K562 (cell line): Measurements from ENCODE around the gene QSOX2. TPM values are rescaled to one million over a fixed set of nuclear protein-coding genes. Genes with fewer than 3 reads are reported as not detected.

Source experiments
- ATAC-seq: fragments of 200-7000 bp; cut with Tn5 transposase; 3 replicates; pipeline ENCODE4 v1.9.1; 2020; ENCODE audit warnings: moderate library complexity
- BruUV-seq: library from RNA; stranded (reverse); fragments of 400-500 nt; replicated peaks from 2 replicates; lab custom pipeline; 2021; lab: Mats Ljungman, UMichigan
- CTCF ChIA-PET: fragments of 300-600 bp; formaldehyde crosslinking; extraction: SDS; loops from one replicate; lab custom pipeline; 2021; ENCODE audit warnings: low intra/inter-chr PET ratio; lab: Yijun Ruan, JAX
- POLR2A ChIA-PET: fragments of 300-600, 350-650 bp; sonication (Branson Sonifier 250); formaldehyde crosslinking; extraction: SDS; loops from one replicate; lab custom pipeline; 2021; ENCODE audit warnings: antibody characterized with exemption, inconsistent platforms; lab: Yijun Ruan, JAX
- DNase-seq, 4 experiments: peaks; one replicate each; pipeline versions ENCODE4 v3.0.0 to v3.0.0-alpha.2; 2011 to 2018; ENCODE audit warnings: low spot score in 3 of 4, mixed read lengths in 3 of 4; ENCODE audit errors: extremely low read depth in 1 of 4
- FAIRE-seq: peaks from 2 replicates; lab custom pipeline; 2011; peaks lifted over from hg19 to GRCh38; lab: Jason Lieb, UNC
- H2AFZ ChIP-seq: 2 replicates; pipeline ENCODE4 v1.6.0; 2011; ENCODE audit warnings: low read depth, low read length, control low read depth, inconsistent platforms
- H3K27ac ChIP-seq: fragments of 200-600 bp; 3 replicates; pipeline ENCODE4 v1.8.0; 2011; ENCODE audit warnings: low read depth, mild to moderate bottlenecking, control low read depth, inconsistent platforms, low read length, moderate library complexity, mixed read lengths; ENCODE audit errors: extremely low read depth
- H3K27me3 ChIP-seq, 2 experiments: fragments of 300-600 bp in 1 of 2; 2 replicates in 1 of 2; 3 replicates in 1 of 2; pipeline versions ENCODE4 v1.6.0 to v1.8.0; 2011; ENCODE audit warnings: inconsistent platforms in 2 of 2, low read length in 2 of 2, mild to moderate bottlenecking in 1 of 2, mixed read lengths in 1 of 2, moderate library complexity in 1 of 2; ENCODE audit not compliant: control insufficient read depth in 2 of 2, insufficient read depth in 2 of 2
- H3K36me3 ChIP-seq: fragments of 300-600 bp; 3 replicates; pipeline ENCODE4 v1.8.0; 2011; ENCODE audit warnings: mild to moderate bottlenecking, low read length, inconsistent platforms; ENCODE audit not compliant: control insufficient read depth, insufficient read depth
- H3K4me1 ChIP-seq, 2 experiments: fragments of 200-600 bp in 1 of 2; replicated peaks in 1 of 2; 2 replicates in 1 of 2; 3 replicates in 1 of 2; pipeline versions ENCODE4 v1.5.1 to v1.8.0; 2011; ENCODE audit warnings: inconsistent platforms in 2 of 2, low read length in 2 of 2, mild to moderate bottlenecking in 1 of 2, mixed read lengths in 1 of 2, moderate library complexity in 1 of 2; ENCODE audit not compliant: control insufficient read depth in 2 of 2, insufficient read depth in 2 of 2
- H3K4me2 ChIP-seq: 2 replicates; pipeline ENCODE4 v1.6.1; 2011; ENCODE audit warnings: low read length, control low read depth, inconsistent platforms, mixed read lengths; ENCODE audit not compliant: insufficient read depth
- H3K4me3 ChIP-seq: fragments of 200-600 bp; sonication (generic), shearing (Covaris generic); 2 replicates; pipeline ENCODE4 v1.5.1; 2016; ENCODE audit warnings: control low read depth, inconsistent platforms
- H3K79me2 ChIP-seq: fragments of 200-600 bp; 3 replicates; pipeline ENCODE4 v1.8.0; 2011; ENCODE audit warnings: low read length, inconsistent platforms; ENCODE audit not compliant: control insufficient read depth, insufficient read depth
- H3K9ac ChIP-seq, 2 experiments: 2 replicates each; pipeline versions ENCODE4 v1.6.0 to v1.6.1; 2011; ENCODE audit warnings: low read depth in 2 of 2, low read length in 2 of 2, control low read depth in 1 of 2, inconsistent platforms in 1 of 2, mild to moderate bottlenecking in 1 of 2, mixed read lengths in 1 of 2; ENCODE audit not compliant: insufficient read depth in 1 of 2
- H3K9me1 ChIP-seq: one replicate; pipeline ENCODE4 v1.6.0; 2011; ENCODE audit warnings: inconsistent platforms, mild to moderate bottlenecking, low read length, moderate library complexity; ENCODE audit not compliant: control insufficient read depth, insufficient read depth
- H3K9me3 ChIP-seq: replicated peaks from 2 replicates; pipeline ENCODE4 v1.5.1; 2011; ENCODE audit warnings: low read depth, low read length, inconsistent platforms; ENCODE audit not compliant: control insufficient read depth, insufficient read depth
- H4K20me1 ChIP-seq: replicated peaks from 2 replicates; pipeline ENCODE4 v1.6.1; 2011; ENCODE audit warnings: low read length, inconsistent platforms, mixed read lengths; ENCODE audit not compliant: control insufficient read depth, insufficient read depth
- CTBP1 ChIP-seq: fragments of 450-650 bp; IDR thresholded peaks from 2 replicates; pipeline ENCODE4 v1.6.1; 2016; ENCODE audit warnings: borderline replicate concordance
- MLX ChIP-seq, 2 experiments: fragments of 450-650 bp in 1 of 2; sonication (generic) in 1 of 2; formaldehyde crosslinking; conservative IDR thresholded peaks; 2 replicates each; pipeline versions ENCODE4 v1.4.0 to v1.8.1; 2020 to 2022; ENCODE audit warnings: mild to moderate bottlenecking in 1 of 2, missing genetic modification reagents in 1 of 2
- MTA1 ChIP-seq: fragments of 450-650 bp; IDR thresholded peaks from 2 replicates; pipeline ENCODE4 v1.6.1; 2017; ENCODE audit warnings: borderline replicate concordance
- NR3C1 ChIP-seq: sonication (generic); formaldehyde crosslinking; IDR thresholded peaks from 2 replicates; pipeline ENCODE4 v1.8.1; 2022; ENCODE audit warnings: missing genetic modification reagents
- POLR2H ChIP-seq: IDR thresholded peaks from 2 replicates; pipeline ENCODE4 v1.6.1; 2016; ENCODE audit warnings: missing genetic modification characterization, low read depth, mild to moderate bottlenecking, control low read depth, missing compliant biosample characterization, moderate library complexity
- SRSF3 ChIP-seq: fragments of 200-400 bp; formaldehyde crosslinking; IDR thresholded peaks from 2 replicates; pipeline ENCODE4 v1.6.1; 2016; ENCODE audit warnings: mild to moderate bottlenecking, low read length, moderate library complexity; ENCODE audit not compliant: insufficient read depth
- ZNF146 ChIP-seq: IDR thresholded peaks from one replicate; pipeline ENCODE4 v1.6.1; 2018; ENCODE audit warnings: missing compliant biosample characterization; ENCODE audit not compliant: unreplicated experiment
- ZNF24 ChIP-seq: fragments of 450-650 bp; IDR thresholded peaks from 2 replicates; pipeline ENCODE4 v1.6.1; 2016
- ZNF609 ChIP-seq: sonication (generic); formaldehyde crosslinking; IDR thresholded peaks from 2 replicates; pipeline ENCODE4 v1.8.1; 2023; ENCODE audit warnings: missing genetic modification reagents, mild to moderate bottlenecking, borderline replicate concordance
- WGBS: fragments of 100-300 bp; shearing (Covaris generic); methylation state at CpG from one replicate; pipeline ENCODE4 v1.1.6; 2016; ENCODE audit warnings: low coverage, mixed read lengths; ENCODE audit not compliant: insufficient coverage; ENCODE audit errors: missing lambda C conversion rate; 5-methylcytosine and 5-hydroxymethylcytosine counted together
- in situ Hi-C: fragments of 300-500 bp; cut with MboI; formaldehyde crosslinking; loops from 4 replicates; pipeline ENCODE4 v1.15.0; 2018; ENCODE audit warnings: inconsistent platforms, mixed read lengths
- intact Hi-C: fragments of 100-400 bp; cut with micrococcal nuclease; formaldehyde crosslinking; loops from 2 replicates; pipeline ENCODE4 v1.14.2; 2022
- polyA plus RNA-seq, 8 experiments: library from polyadenylated mRNA; depleted of rRNA in 4 of 8; stranded (reverse) in 5 of 8; unstranded in 3 of 8; fragments of >200 nt; fragmentation: Nextera tagmentation in 2 of 8; fragmentation: Illumina TruSeq in 1 of 8; extraction: Ambion mirVana in 2 of 8; extraction: Trizol in 1 of 8; gene quantifications; 2 replicates each; pipeline versions ENCODE4 v1.2.1 to v1.2.3, GENCODE V29; 2011 to 2014; ENCODE audit warnings: inconsistent platforms in 1 of 8, missing spikeins in 1 of 8
- total RNA-seq, 7 experiments: library from RNA; depleted of rRNA in 6 of 7; stranded (reverse); fragments of >200 nt in 6 of 7; fragmentation: Illumina TruSeq in 2 of 7; extraction: Trizol in 2 of 7; gene quantifications; 2 replicates each; pipeline versions ENCODE4 v1.2.1 to v1.2.3, GENCODE V29; 2011 to 2021; ENCODE audit warnings: low replicate concordance in 1 of 7

Gene QSOX2
- total and polyA plus RNA-seq, 9 of the 15 experiments (the other 6 are each of a cell fraction or from before 2014, with no cell fraction given), result 0.51 to 23.7 (median 12.7) TPM

GRCh38 chr9:136289651-136290507 is 44.3 kb upstream of the QSOX2 start:
- Histone ChIP-seq H3K9me1 (no peaks in the 10 kb centered on the region), H2AFZ (no peak overlapping the region), H3K27me3 (peaks cover 19 to 61% of the 10 kb centered on the region in 2 experiments; a peak in 4 of 5 replicates), H3K79me2 (no peaks in the 10 kb centered on the region), H3K9me3 (peaks cover 13% of the 10 kb centered on the region), H3K9ac (peak overlapping the region in 1 of 2 experiments; percentile 45; a peak in 1 of 4 replicates), H4K20me1 (peaks cover 11% of the 10 kb centered on the region), H3K27ac (no peak overlapping the region), H3K4me2 (no peak overlapping the region), H3K4me3 (no peak overlapping the region), H3K4me1 (peaks cover 0 to 58% of the 10 kb centered on the region in 2 experiments; a peak in 2 of 5 replicates), H3K36me3 (no peaks in the 10 kb centered on the region)
- intact Hi-C loops, result no loop called here
- no peak for FAIRE-seq
- in situ Hi-C loops, result no loop called here
- CTCF ChIA-PET, result no interaction called here
- WGBS, result 30% methylated on average over 21 of the region's 30 CpGs
- ATAC-seq, result peak; percentile 77
- TF ChIP-seq SRSF3 (no peak), ZNF24 (no peak), NR3C1 (CRISPR knock-in tag) (no peak), CTBP1 (no peak), MLX (CRISPR knock-in tag; conservative IDR thresholded peaks at IDR 0.05) (no peak), MTA1 (no peak), POLR2H (tag) (no peak), ZNF609 (CRISPR knock-in tag) (no peak), ZNF146 (CRISPR knock-in tag) (no peak)
- POLR2A ChIA-PET, result no interaction called here
- no TSS peak for BruUV-seq
- DNase-seq, result peak in 1 of 4 experiments; percentile 32
